ENCODE measurements around the gene CYP27C1. TPM values are rescaled to one million over a fixed set of nuclear protein-coding genes. Genes with fewer than 3 reads are reported as not detected.

The CYP27C1 gene
- polyA plus RNA-seq, 1 donor from 2014 or later, result 0.84 TPM

DNA sequence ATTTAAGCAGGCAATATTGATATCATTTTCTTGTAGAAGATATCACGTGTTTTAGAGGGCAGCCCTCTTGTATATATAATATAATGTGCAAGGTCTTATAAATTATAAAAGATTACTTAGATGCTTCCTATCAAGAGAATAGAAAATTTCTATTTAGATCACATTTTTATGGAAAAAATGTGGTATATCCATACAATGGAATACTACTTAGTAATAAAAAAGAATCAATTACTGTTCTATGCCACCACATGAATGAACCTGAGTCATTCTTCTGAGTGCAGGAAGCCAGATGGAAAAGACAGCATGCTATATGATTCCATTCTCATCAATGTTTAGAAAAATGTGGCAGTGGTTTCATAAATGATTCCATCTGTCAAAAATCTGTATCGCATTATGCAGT lies 23.6 kb downstream of the CYP27C1 start:
- Histone ChIP-seq H3K9me3 (ENCODE audit: low read length) (no peaks in the 10 kb centered on the region), H4K20me1 (ENCODE audit: insufficient read depth) (no peaks in the 10 kb centered on the region), H3K4me3 (ENCODE audit: low read length) (no peak overlapping the region), H3K9me2 (ENCODE audit: insufficient read depth, low read length) (no peaks in the 10 kb centered on the region), H3K9ac (ENCODE audit: low read length) (no peak overlapping the region), H3F3A (ENCODE audit: insufficient read depth, low read length, poor library complexity, severe bottlenecking) (no peaks in the 10 kb centered on the region), H3K36me3 (ENCODE audit: insufficient read depth, low read length) (no peaks in the 10 kb centered on the region), H3K79me2 (replicated peaks; ENCODE audit: insufficient read depth, low read length) (no peaks in the 10 kb centered on the region), H3K27ac (ENCODE audit: low read length) (no peak overlapping the region), H3K27me3 (ENCODE audit: insufficient read depth, low read depth, low read length) (no peaks in the 10 kb centered on the region), H3K4me2 (ENCODE audit: low read length) (no peak overlapping the region), H2AFZ (ENCODE audit: low read depth, low read length) (no peak overlapping the region)
- TF ChIP-seq EP300 (conservative IDR thresholded peaks at IDR 0.05; ENCODE audit: poor library complexity, severe bottlenecking) (no peak), MXI1 (conservative IDR thresholded peaks at IDR 0.05; ENCODE audit: poor library complexity, severe bottlenecking) (no peak), RAD21 (conservative IDR thresholded peaks at IDR 0.05) (no peak), SMC3 (conservative IDR thresholded peaks at IDR 0.05; ENCODE audit: poor library complexity) (no peak), EZH2 (IDR thresholded peaks at IDR 0.05; ENCODE audit: borderline replicate concordance, insufficient read depth, low read length, poor library complexity, severe bottlenecking) (no peak), POLR2AphosphoS5 (IDR thresholded peaks at IDR 0.05) (no peak), TAF1 (IDR thresholded peaks at IDR 0.05; ENCODE audit: low read depth) (no peak)
- TF ChIP-seq, protein P1, sequence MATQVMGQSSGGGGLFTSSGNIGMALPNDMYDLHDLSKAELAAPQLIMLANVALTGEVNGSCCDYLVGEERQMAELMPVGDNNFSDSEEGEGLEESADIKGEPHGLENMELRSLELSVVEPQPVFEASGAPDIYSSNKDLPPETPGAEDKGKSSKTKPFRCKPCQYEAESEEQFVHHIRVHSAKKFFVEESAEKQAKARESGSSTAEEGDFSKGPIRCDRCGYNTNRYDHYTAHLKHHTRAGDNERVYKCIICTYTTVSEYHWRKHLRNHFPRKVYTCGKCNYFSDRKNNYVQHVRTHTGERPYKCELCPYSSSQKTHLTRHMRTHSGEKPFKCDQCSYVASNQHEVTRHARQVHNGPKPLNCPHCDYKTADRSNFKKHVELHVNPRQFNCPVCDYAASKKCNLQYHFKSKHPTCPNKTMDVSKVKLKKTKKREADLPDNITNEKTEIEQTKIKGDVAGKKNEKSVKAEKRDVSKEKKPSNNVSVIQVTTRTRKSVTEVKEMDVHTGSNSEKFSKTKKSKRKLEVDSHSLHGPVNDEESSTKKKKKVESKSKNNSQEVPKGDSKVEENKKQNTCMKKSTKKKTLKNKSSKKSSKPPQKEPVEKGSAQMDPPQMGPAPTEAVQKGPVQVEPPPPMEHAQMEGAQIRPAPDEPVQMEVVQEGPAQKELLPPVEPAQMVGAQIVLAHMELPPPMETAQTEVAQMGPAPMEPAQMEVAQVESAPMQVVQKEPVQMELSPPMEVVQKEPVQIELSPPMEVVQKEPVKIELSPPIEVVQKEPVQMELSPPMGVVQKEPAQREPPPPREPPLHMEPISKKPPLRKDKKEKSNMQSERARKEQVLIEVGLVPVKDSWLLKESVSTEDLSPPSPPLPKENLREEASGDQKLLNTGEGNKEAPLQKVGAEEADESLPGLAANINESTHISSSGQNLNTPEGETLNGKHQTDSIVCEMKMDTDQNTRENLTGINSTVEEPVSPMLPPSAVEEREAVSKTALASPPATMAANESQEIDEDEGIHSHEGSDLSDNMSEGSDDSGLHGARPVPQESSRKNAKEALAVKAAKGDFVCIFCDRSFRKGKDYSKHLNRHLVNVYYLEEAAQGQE (IDR thresholded peaks at IDR 0.05; ENCODE audit: borderline replicate concordance), result no peak
- TF ChIP-seq, protein P2, sequence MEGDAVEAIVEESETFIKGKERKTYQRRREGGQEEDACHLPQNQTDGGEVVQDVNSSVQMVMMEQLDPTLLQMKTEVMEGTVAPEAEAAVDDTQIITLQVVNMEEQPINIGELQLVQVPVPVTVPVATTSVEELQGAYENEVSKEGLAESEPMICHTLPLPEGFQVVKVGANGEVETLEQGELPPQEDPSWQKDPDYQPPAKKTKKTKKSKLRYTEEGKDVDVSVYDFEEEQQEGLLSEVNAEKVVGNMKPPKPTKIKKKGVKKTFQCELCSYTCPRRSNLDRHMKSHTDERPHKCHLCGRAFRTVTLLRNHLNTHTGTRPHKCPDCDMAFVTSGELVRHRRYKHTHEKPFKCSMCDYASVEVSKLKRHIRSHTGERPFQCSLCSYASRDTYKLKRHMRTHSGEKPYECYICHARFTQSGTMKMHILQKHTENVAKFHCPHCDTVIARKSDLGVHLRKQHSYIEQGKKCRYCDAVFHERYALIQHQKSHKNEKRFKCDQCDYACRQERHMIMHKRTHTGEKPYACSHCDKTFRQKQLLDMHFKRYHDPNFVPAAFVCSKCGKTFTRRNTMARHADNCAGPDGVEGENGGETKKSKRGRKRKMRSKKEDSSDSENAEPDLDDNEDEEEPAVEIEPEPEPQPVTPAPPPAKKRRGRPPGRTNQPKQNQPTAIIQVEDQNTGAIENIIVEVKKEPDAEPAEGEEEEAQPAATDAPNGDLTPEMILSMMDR (IDR thresholded peaks at IDR 0.05; ENCODE audit: poor library complexity, severe bottlenecking), result no peak

DNA sequence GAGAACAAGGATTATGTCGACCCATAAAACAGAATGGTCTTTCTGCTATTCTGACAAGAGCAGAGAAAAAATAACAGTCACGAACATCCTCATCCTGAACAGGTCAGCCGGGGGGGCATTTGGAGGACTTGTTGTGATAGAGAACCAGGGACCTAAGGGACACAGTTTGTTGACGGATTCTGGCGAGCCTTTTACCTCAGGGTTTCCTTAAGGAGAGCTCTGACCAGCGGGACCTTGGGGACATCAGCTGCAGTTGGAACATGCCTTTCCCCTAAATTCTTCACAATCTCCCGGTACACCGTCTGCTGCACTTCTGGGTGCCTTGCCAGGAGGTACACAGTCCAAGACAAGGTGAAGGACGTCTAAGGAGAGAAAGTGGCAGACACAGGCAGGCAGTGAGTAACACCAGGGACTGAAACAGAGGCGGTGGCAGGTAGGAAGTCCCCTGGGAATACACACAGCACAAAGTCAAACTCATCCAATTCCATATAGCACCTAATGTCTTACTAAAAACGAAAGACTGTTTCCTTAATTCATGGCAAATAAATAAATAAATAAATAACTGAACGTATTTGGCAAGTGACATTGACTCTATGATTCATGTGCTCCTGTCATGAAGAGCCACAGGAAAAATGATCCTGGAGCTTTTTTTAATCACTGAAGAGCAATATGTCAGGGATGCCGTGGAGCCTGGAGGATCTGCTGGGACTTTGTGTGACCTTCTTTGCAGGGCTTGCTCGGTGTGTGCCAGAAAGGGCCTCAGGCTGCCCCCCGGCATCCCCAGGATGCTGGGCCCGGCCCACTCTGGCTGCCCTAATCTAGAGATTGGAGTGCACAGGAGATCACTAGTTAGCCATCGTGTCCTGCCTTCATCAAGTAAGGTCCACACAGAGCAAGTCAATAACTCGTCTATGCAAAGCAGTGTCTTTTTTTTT lies 24.7 kb downstream of the CYP27C1 start:
- Histone ChIP-seq H2AFZ (ENCODE audit: low read depth, low read length) (no peak overlapping the region), H3K36me3 (ENCODE audit: insufficient read depth, low read length) (no peaks in the 10 kb centered on the region), H3K27ac (ENCODE audit: low read length) (no peak overlapping the region)

More for the DNA sequence above, 24.7 kb downstream of the CYP27C1 start:
- Histone ChIP-seq H3K9ac (ENCODE audit: low read length) (no peak overlapping the region), H3K4me3 (ENCODE audit: low read length) (no peak overlapping the region), H3K9me3 (ENCODE audit: low read length) (no peaks in the 10 kb centered on the region), H3K27me3 (ENCODE audit: insufficient read depth, low read depth, low read length) (no peaks in the 10 kb centered on the region), H3K9me2 (ENCODE audit: insufficient read depth, low read length) (no peaks in the 10 kb centered on the region), H3K79me2 (replicated peaks; ENCODE audit: insufficient read depth, low read length) (no peaks in the 10 kb centered on the region), H3F3A (ENCODE audit: insufficient read depth, low read length, poor library complexity, severe bottlenecking) (no peaks in the 10 kb centered on the region), H3K4me2 (ENCODE audit: low read length) (no peak overlapping the region), H4K20me1 (ENCODE audit: insufficient read depth) (no peaks in the 10 kb centered on the region)
- no peak for TF ChIP-seq MXI1 (conservative IDR thresholded peaks at IDR 0.05; ENCODE audit: poor library complexity, severe bottlenecking)
- TF ChIP-seq SMC3 (conservative IDR thresholded peaks at IDR 0.05; ENCODE audit: poor library complexity), result no peak
- no peak for TF ChIP-seq POLR2AphosphoS5 (IDR thresholded peaks at IDR 0.05)
- TF ChIP-seq RAD21 (conservative IDR thresholded peaks at IDR 0.05), result no peak

All from neural cell (in vitro differentiated cells).